Osteoblast (primary cell): ENCODE data around the gene NCKAP5. TPM values are rescaled to one million over a fixed set of nuclear protein-coding genes. Genes with fewer than 3 reads are reported as not detected.

Source experiments
- DNase-seq: peaks from one replicate; pipeline ENCODE4 v3.0.0; 2011; ENCODE audit warnings: low spot score, mixed read lengths; ENCODE audit not compliant: insufficient read length; ENCODE audit errors: missing footprints
- H2AFZ ChIP-seq: 2 replicates; pipeline ENCODE4 v1.6.0; 2011; ENCODE audit warnings: mild to moderate bottlenecking, low read length
- H3K27ac ChIP-seq: 2 replicates; pipeline ENCODE4 v1.5.1; 2011; ENCODE audit warnings: mild to moderate bottlenecking, low read depth, low read length, moderate library complexity
- H3K27me3 ChIP-seq: 2 replicates; pipeline ENCODE4 v1.6.0; 2012; ENCODE audit warnings: mild to moderate bottlenecking, control low read depth, inconsistent platforms, low read length, moderate library complexity; ENCODE audit not compliant: insufficient read depth
- H3K36me3 ChIP-seq: 2 replicates; pipeline ENCODE4 v1.5.1; 2011; ENCODE audit warnings: mild to moderate bottlenecking, low read length, control low read depth, moderate library complexity; ENCODE audit not compliant: insufficient read depth
- H3K4me1 ChIP-seq: 2 replicates; pipeline ENCODE4 v1.5.1; 2011; ENCODE audit warnings: mild to moderate bottlenecking, low read length, control low read depth, moderate library complexity; ENCODE audit not compliant: insufficient read depth
- H3K4me2 ChIP-seq: 2 replicates; pipeline ENCODE4 v1.6.0; 2011; ENCODE audit warnings: mild to moderate bottlenecking, low read length; ENCODE audit not compliant: insufficient read depth
- H3K4me3 ChIP-seq: fragments of 200-600 bp; sonication (generic); 3 replicates; pipeline ENCODE4 v1.5.1; 2012; ENCODE audit warnings: mild to moderate bottlenecking, low read length, inconsistent platforms; ENCODE audit not compliant: insufficient read depth
- H3K79me2 ChIP-seq: 2 replicates; pipeline ENCODE4 v1.6.0; 2012; ENCODE audit warnings: mild to moderate bottlenecking, low read length, control low read depth, inconsistent platforms; ENCODE audit not compliant: insufficient read depth
- H3K9me3 ChIP-seq: 2 replicates; pipeline ENCODE4 v1.5.1; 2011; ENCODE audit warnings: low read depth, low read length, control low read depth
- H4K20me1 ChIP-seq: 2 replicates; pipeline ENCODE4 v1.6.0; 2012; ENCODE audit warnings: mild to moderate bottlenecking, low read length, control low read depth; ENCODE audit not compliant: insufficient read depth
- CTCF ChIP-seq: IDR thresholded peaks from 2 replicates; pipeline ENCODE4 v1.5.1; 2011; ENCODE audit warnings: mild to moderate bottlenecking, low read depth, low read length, moderate library complexity; ENCODE audit errors: extremely low read depth
- total RNA-seq: library from RNA; depleted of rRNA; stranded (reverse); fragments of >200 nt; gene quantifications from 2 replicates; pipeline ENCODE4 v1.2.3, GENCODE V29; 2012

NCKAP5 gene
- total RNA-seq, 1 donor, result 1.8 TPM

GRCh38 chr2:132788310-132788838 lies 779.9 kb downstream of the NCKAP5 start:
- DNase-seq, result no peak
- TF ChIP-seq CTCF, result no peak
- Histone ChIP-seq H2AFZ (no peak overlapping the region), H3K27ac (no peak overlapping the region), H3K4me3 (no peak overlapping the region), H3K79me2 (no peaks in the 10 kb centered on the region), H3K4me2 (no peak overlapping the region), H3K9me3 (no peaks in the 10 kb centered on the region), H3K27me3 (no peaks in the 10 kb centered on the region), H3K36me3 (no peaks in the 10 kb centered on the region), H4K20me1 (no peaks in the 10 kb centered on the region), H3K4me1 (peaks cover 4% of the 10 kb centered on the region)

- H3K79me2 ChIP-seq, result no peaks in the 10 kb centered on the region
- no peak for TF ChIP-seq CTCF
- no peaks in the 10 kb centered on the region for H3K4me1 ChIP-seq
- no peaks in the 10 kb centered on the region for H4K20me1 ChIP-seq
- H3K27me3 ChIP-seq, result no peaks in the 10 kb centered on the region
- no peak overlapping the region for H3K27ac ChIP-seq
- no peaks in the 10 kb centered on the region for H3K9me3 ChIP-seq
- H2AFZ ChIP-seq, result no peak overlapping the region
- H3K4me2 ChIP-seq, result no peak overlapping the region
- DNase-seq, result no peak
- H3K36me3 ChIP-seq, result no peaks in the 10 kb centered on the region
- H3K4me3 ChIP-seq, result no peak overlapping the region
Measured at GRCh38 chr2:132783883-132784282, 784.4 kb downstream of the NCKAP5 start.

GRCh38 chr2:132782176-132782783 lies 786.0 kb downstream of the NCKAP5 start:
- DNase-seq, result no peak
- Histone ChIP-seq H2AFZ (no peak overlapping the region), H4K20me1 (no peaks in the 10 kb centered on the region), H3K27me3 (peaks cover 4% of the 10 kb centered on the region), H3K4me2 (no peak overlapping the region), H3K36me3 (no peaks in the 10 kb centered on the region), H3K4me1 (no peaks in the 10 kb centered on the region), H3K4me3 (no peak overlapping the region), H3K27ac (no peak overlapping the region), H3K79me2 (no peaks in the 10 kb centered on the region), H3K9me3 (no peaks in the 10 kb centered on the region)
- TF ChIP-seq CTCF, result no peak

GRCh38 chr2:132780651-132781050 lies 787.6 kb downstream of the NCKAP5 start:
- no peak overlapping the region for H2AFZ ChIP-seq
- no peak for TF ChIP-seq CTCF

More at GRCh38 chr2:132780651-132781050, 787.6 kb downstream of the NCKAP5 start:
- no peaks in the 10 kb centered on the region for H3K4me1 ChIP-seq
- H3K27ac ChIP-seq, result no peak overlapping the region
- DNase-seq, result no peak
- no peaks in the 10 kb centered on the region for H3K36me3 ChIP-seq
- no peaks in the 10 kb centered on the region for H4K20me1 ChIP-seq
- no peak overlapping the region for H3K4me2 ChIP-seq
- no peaks in the 10 kb centered on the region for H3K9me3 ChIP-seq
- H3K27me3 ChIP-seq, result peaks cover 4% of the 10 kb centered on the region
- H3K79me2 ChIP-seq, result no peaks in the 10 kb centered on the region
- no peak overlapping the region for H3K4me3 ChIP-seq
